Calu3 (cell line): Measurements from ENCODE around the gene GCH1. TPM values are rescaled to one million over a fixed set of nuclear protein-coding genes. Genes with fewer than 3 reads are reported as not detected.

Experiments used
- BruUV-seq: library from RNA; stranded (reverse); fragments of 400-500 nt; replicated peaks from 2 replicates; lab custom pipeline; 2021; lab: Mats Ljungman, UMichigan
- CTCF ChIA-PET: fragments of 300-600 bp; sonication (Branson Sonifier 250); formaldehyde crosslinking; loops from one replicate; lab custom pipeline; 2022; ENCODE audit warnings: antibody characterized with exemption; lab: Charles Lee
- DNase-seq: peaks from one replicate; pipeline ENCODE4 v3.0.0; 2022
- H3K27ac Mint-ChIP-seq: one replicate; pipeline ENCODE4 v1.8.0; 2022; ENCODE audit warnings: mixed read lengths; ENCODE audit not compliant: unreplicated experiment
- H3K27me3 Mint-ChIP-seq: one replicate; pipeline ENCODE4 v1.8.0; 2022; ENCODE audit warnings: mixed read lengths; ENCODE audit not compliant: unreplicated experiment
- H3K36me3 Mint-ChIP-seq: one replicate; pipeline ENCODE4 v1.8.0; 2022; ENCODE audit warnings: mild to moderate bottlenecking, moderate library complexity, mixed read lengths; ENCODE audit not compliant: insufficient read depth, unreplicated experiment
- H3K4me1 Mint-ChIP-seq: one replicate; pipeline ENCODE4 v1.8.0; 2022; ENCODE audit warnings: mild to moderate bottlenecking, low read depth, mixed read lengths; ENCODE audit not compliant: unreplicated experiment
- H3K4me3 Mint-ChIP-seq: one replicate; pipeline ENCODE4 v1.8.0; 2022; ENCODE audit warnings: mild to moderate bottlenecking, low read depth, moderate library complexity, mixed read lengths; ENCODE audit not compliant: unreplicated experiment
- H3K9me3 Mint-ChIP-seq: one replicate; pipeline ENCODE4 v1.8.0; 2022; ENCODE audit warnings: low read depth, mixed read lengths; ENCODE audit not compliant: unreplicated experiment
- intact Hi-C: fragments of 100-400 bp; cut with micrococcal nuclease; formaldehyde crosslinking; loops from one replicate; pipeline ENCODE4 v1.10.0; 2022; ENCODE audit not compliant: unreplicated experiment
- total RNA-seq: library from RNA; stranded (reverse); gene quantifications from 2 replicates; pipeline ENCODE4 v1.2.3, GENCODE V29; 2022
- TF ChIP-seq, protein P1 (sequence below): fragments of 200-600 bp; IDR thresholded peaks from one replicate; pipeline ENCODE4 v1.8.0; 2022; ENCODE audit warnings: antibody characterized with exemption; ENCODE audit not compliant: unreplicated experiment

GCH1 gene
- total RNA-seq, 1 experiment from 2014 or later, result 6.8 TPM

GRCh38 chr14:54864526-54864925 lies 38.1 kb downstream of the GCH1 start:
- TF ChIP-seq, protein P1, sequence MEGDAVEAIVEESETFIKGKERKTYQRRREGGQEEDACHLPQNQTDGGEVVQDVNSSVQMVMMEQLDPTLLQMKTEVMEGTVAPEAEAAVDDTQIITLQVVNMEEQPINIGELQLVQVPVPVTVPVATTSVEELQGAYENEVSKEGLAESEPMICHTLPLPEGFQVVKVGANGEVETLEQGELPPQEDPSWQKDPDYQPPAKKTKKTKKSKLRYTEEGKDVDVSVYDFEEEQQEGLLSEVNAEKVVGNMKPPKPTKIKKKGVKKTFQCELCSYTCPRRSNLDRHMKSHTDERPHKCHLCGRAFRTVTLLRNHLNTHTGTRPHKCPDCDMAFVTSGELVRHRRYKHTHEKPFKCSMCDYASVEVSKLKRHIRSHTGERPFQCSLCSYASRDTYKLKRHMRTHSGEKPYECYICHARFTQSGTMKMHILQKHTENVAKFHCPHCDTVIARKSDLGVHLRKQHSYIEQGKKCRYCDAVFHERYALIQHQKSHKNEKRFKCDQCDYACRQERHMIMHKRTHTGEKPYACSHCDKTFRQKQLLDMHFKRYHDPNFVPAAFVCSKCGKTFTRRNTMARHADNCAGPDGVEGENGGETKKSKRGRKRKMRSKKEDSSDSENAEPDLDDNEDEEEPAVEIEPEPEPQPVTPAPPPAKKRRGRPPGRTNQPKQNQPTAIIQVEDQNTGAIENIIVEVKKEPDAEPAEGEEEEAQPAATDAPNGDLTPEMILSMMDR, result no peak
- no peak overlapping the region for H3K4me3 Mint-ChIP-seq
- no TSS peak for BruUV-seq
- peaks cover 3% of the 10 kb centered on the region for H3K4me1 Mint-ChIP-seq
- DNase-seq, result no peak
- H3K27ac Mint-ChIP-seq, result no peak overlapping the region
- H3K27me3 Mint-ChIP-seq, result no peaks in the 10 kb centered on the region
- no peaks in the 10 kb centered on the region for H3K9me3 Mint-ChIP-seq
- peaks cover under 1% of the 10 kb centered on the region for H3K36me3 Mint-ChIP-seq
- intact Hi-C loops, result no loop called here
- CTCF ChIA-PET, result no interaction called here

DNA sequence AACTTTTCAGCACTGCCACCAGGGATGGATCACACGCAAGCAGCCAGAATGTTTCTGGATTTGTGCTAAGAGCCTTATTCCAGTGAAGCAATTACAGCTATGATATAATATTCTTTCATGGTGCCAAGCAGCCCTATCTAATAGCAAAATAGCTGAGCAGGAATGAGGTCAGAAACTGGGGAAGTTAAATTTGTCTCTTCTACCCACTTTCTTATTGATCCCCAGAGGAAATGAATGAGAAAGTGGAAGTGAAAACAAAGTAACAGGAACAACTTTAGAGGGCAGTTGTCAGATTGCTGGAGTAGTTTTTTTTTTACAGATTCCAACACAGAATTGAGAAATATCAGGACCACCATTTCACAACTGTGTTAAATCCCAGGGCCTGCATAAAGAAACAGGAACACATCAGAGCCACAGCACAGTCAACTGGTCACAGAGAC lies 44.8 kb downstream of the GCH1 start:
- BruUV-seq, result no TSS peak
- no peaks in the 10 kb centered on the region for H3K9me3 Mint-ChIP-seq
- intact Hi-C loops, result no loop called here
- CTCF ChIA-PET, result no interaction called here
- H3K27me3 Mint-ChIP-seq, result no peaks in the 10 kb centered on the region
- no peaks in the 10 kb centered on the region for H3K4me1 Mint-ChIP-seq
- H3K4me3 Mint-ChIP-seq, result no peak overlapping the region
- no peak overlapping the region for H3K27ac Mint-ChIP-seq
- no peak for DNase-seq
- TF ChIP-seq, protein P1, result no peak
- H3K36me3 Mint-ChIP-seq, result no peaks in the 10 kb centered on the region

DNA sequence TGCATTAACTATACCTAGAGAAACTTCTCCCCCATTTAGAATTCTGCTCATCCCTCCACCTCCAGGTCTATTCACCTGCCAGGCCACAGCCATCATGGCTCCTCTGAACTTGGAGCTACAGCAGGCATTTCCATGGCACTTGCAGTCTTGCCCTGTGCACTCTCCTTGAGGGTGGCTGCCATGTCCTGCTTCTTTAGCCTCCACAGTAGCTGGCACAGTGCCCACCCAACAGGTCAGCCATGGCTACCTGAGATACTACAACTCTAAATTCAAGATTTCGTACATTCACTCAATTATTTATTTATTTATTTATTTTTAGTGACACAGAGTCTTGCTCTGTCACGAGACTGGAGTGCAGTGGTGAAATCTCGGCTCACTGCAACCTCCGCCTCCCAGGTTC lies 46.5 kb downstream of the GCH1 start:
- no peaks in the 10 kb centered on the region for H3K27me3 Mint-ChIP-seq
- H3K27ac Mint-ChIP-seq, result no peak overlapping the region
- DNase-seq, result no peak
- H3K36me3 Mint-ChIP-seq, result no peaks in the 10 kb centered on the region
- CTCF ChIA-PET, result no interaction called here
- intact Hi-C loops, result no loop called here
- TF ChIP-seq, protein P1, result no peak
- H3K4me1 Mint-ChIP-seq, result no peaks in the 10 kb centered on the region
- H3K9me3 Mint-ChIP-seq, result no peaks in the 10 kb centered on the region
- BruUV-seq, result no TSS peak
- H3K4me3 Mint-ChIP-seq, result no peak overlapping the region

- intact Hi-C loops, result no loop called here
- no peaks in the 10 kb centered on the region for H3K4me1 Mint-ChIP-seq
- H3K27me3 Mint-ChIP-seq, result no peaks in the 10 kb centered on the region
- CTCF ChIA-PET, result no interaction called here
- no peak for DNase-seq
- no peaks in the 10 kb centered on the region for H3K9me3 Mint-ChIP-seq
- H3K36me3 Mint-ChIP-seq, result no peaks in the 10 kb centered on the region
- H3K4me3 Mint-ChIP-seq, result no peak overlapping the region
- BruUV-seq, result no TSS peak
- no peak overlapping the region for H3K27ac Mint-ChIP-seq
- TF ChIP-seq, protein P1, result no peak
Measured at GRCh38 chr14:54854181-54854580, 48.4 kb downstream of the GCH1 start.

DNA sequence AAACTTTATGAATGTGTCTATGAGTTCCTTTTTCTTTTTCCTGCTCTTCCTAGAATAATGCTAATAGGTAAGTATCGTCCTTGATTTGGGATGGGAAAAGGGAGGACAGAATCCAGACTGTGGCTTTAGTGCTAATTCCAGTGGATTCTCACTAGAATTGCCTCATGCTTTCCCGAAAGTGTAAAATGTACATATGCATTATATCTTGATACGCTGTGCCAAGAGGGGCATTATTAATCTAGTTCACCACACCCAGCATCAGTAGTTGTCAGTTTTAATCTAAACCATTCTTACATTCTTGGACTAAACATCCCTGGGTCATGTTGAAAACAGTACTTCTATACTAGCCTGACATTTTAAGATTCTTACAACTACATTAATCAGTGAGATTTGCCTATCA lies 49.3 kb downstream of the GCH1 start:
- TF ChIP-seq, protein P1, result no peak
- no peak overlapping the region for H3K4me3 Mint-ChIP-seq
- no peaks in the 10 kb centered on the region for H3K36me3 Mint-ChIP-seq
- no peak overlapping the region for H3K27ac Mint-ChIP-seq
- no peaks in the 10 kb centered on the region for H3K4me1 Mint-ChIP-seq
- no TSS peak for BruUV-seq
- H3K27me3 Mint-ChIP-seq, result no peaks in the 10 kb centered on the region
- no peaks in the 10 kb centered on the region for H3K9me3 Mint-ChIP-seq
- CTCF ChIA-PET, result no interaction called here
- no peak for DNase-seq
- intact Hi-C loops, result no loop called here
